ENCODE results near the gene GULP1.

DNA sequence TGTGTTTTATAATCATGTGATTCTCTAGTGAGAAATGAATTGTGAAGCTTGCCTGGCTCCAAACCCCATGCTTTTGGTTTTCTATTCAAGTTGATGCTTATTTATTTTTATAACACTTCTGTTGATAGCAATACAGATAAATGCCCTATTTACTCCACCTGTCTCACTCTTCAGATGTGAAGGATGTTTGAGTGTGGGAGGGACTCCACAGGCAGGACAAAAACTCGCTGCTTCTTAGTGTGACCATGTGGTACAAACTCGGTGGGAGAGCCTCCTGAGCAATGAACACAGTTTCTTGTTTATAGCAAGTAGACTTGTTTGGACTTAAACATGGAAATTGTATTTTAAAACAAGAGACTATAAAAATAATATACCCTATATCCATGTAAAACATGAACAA is 219.7 kb downstream of the GULP1 start:
- no peak for TF ChIP-seq POLR2A (IDR thresholded peaks at IDR 0.05)
- no peak for TF ChIP-seq CTCF (IDR thresholded peaks at IDR 0.05)
